SJSA1 (cell line): ENCODE results near the gene NOS2. TPM values are rescaled to one million over a fixed set of nuclear protein-coding genes. Genes with fewer than 3 reads are reported as not detected.
"Not testable (repeated sequence)": the region's sequence is repeated elsewhere in the genome, so short reads cannot be mapped to it uniquely, and the experiment has no call there.

ENCODE experiments used
- DNase-seq, 2 experiments: peaks; one replicate each; pipeline ENCODE4 v3.0.0-alpha.2; 2015 to 2020; ENCODE audit warnings: low spot score in 2 of 2, low read depth in 1 of 2
- H3K27ac ChIP-seq: fragments of 250-450 bp; sonication (Bioruptor Pico); 2 replicates; pipeline ENCODE4 v1.5.1; 2020; ENCODE audit warnings: mild to moderate bottlenecking, moderate library complexity
- H3K27me3 ChIP-seq: fragments of 250-450 bp; sonication (Bioruptor Pico); replicated peaks from 2 replicates; pipeline ENCODE4 v1.5.1; 2020; ENCODE audit warnings: mild to moderate bottlenecking, moderate library complexity
- H3K36me3 ChIP-seq: fragments of 250-450 bp; sonication (Bioruptor Pico); 2 replicates; pipeline ENCODE4 v1.5.1; 2020; ENCODE audit warnings: mild to moderate bottlenecking
- H3K4me1 ChIP-seq: fragments of 250-450 bp; sonication (Bioruptor Pico); replicated peaks from 2 replicates; pipeline ENCODE4 v1.6.1; 2021; ENCODE audit warnings: mild to moderate bottlenecking
- H3K4me3 ChIP-seq: fragments of 250-450 bp; sonication (Bioruptor Pico); 2 replicates; pipeline ENCODE4 v1.5.1; 2020; ENCODE audit warnings: mild to moderate bottlenecking
- H3K9me3 ChIP-seq: fragments of 250-450 bp; sonication (Bioruptor Pico); replicated peaks from 2 replicates; pipeline ENCODE4 v1.5.1; 2020; ENCODE audit warnings: mild to moderate bottlenecking
- total RNA-seq: library from RNA; depleted of rRNA; stranded (reverse); fragments of >200 nt; shearing (Covaris generic); gene quantifications from 2 replicates; pipeline ENCODE4 v1.2.3, GENCODE V29; 2014; rRNA removed

Gene NOS2
- not detected in 2 replicates for total RNA-seq

GRCh38 chr17:27800522-27800921, at the start of gene NOS2:
Gene NOS2, minus strand, starts transcription at chr17:27800529. Its CDS starts 1,720 bp downstream, at chr17:27798809.
- H3K27me3 ChIP-seq, result peaks cover 4% of the 10 kb centered on the region; the same call in 1 of the 2 replicates
- H3K36me3 ChIP-seq, result no peaks in the 10 kb centered on the region
- H3K9me3 ChIP-seq, result no peaks in the 10 kb centered on the region
- no peak within 1 kb of the TSS for H3K4me3 ChIP-seq
- no peak within 1 kb of the TSS for H3K27ac ChIP-seq
- peaks cover under 1% of the 10 kb centered on the region; the same call in 1 of the 2 replicates for H3K4me1 ChIP-seq
- no peak for DNase-seq

- Histone ChIP-seq H3K27ac (no peak overlapping the region), H3K36me3 (no peaks in the 10 kb centered on the region), H3K4me1 (peaks cover 6% of the 10 kb centered on the region), H3K4me3 (no peak overlapping the region), H3K9me3 (no peaks in the 10 kb centered on the region), H3K27me3 (no peaks in the 10 kb centered on the region)
- DNase-seq, result no peak
These were observed 49.3 kb upstream of the NOS2 start for GRCh38 chr17:27849474-27850185.

- no peak overlapping the region for H3K4me3 ChIP-seq
- no peaks in the 10 kb centered on the region for H3K27me3 ChIP-seq
- H3K4me1 ChIP-seq, result peaks cover 6% of the 10 kb centered on the region
- no peaks in the 10 kb centered on the region for H3K36me3 ChIP-seq
- H3K9me3 ChIP-seq, result no peaks in the 10 kb centered on the region
- no peak overlapping the region for H3K27ac ChIP-seq
- DNase-seq, result no peak
These were observed 48.6 kb upstream of the NOS2 start for GRCh38 chr17:27848931-27849330.

GRCh38 chr17:27846808-27847307, 46.5 kb upstream of the NOS2 start:
- H3K9me3 ChIP-seq, H3K4me1 ChIP-seq, DNase-seq, H3K27ac ChIP-seq, H3K36me3 ChIP-seq, H3K4me3 ChIP-seq, H3K27me3 ChIP-seq: not testable (repeated sequence)

- H3K9me3 ChIP-seq, result no peaks in the 10 kb centered on the region
- H3K36me3 ChIP-seq, result no peaks in the 10 kb centered on the region
- no peaks in the 10 kb centered on the region for H3K4me1 ChIP-seq
- DNase-seq, result no peak
- H3K4me3 ChIP-seq, result no peak overlapping the region
- no peak overlapping the region for H3K27ac ChIP-seq
- no peaks in the 10 kb centered on the region for H3K27me3 ChIP-seq
These were observed 45.8 kb upstream of the NOS2 start for GRCh38 chr17:27846042-27846655.

- H3K27me3 ChIP-seq, result no peaks in the 10 kb centered on the region
These were observed 45.1 kb upstream of the NOS2 start for GRCh38 chr17:27845264-27846041.

GRCh38 chr17:27840688-27841087, 40.4 kb upstream of the NOS2 start:
- Histone ChIP-seq H3K4me3 (no peak overlapping the region), H3K9me3 (no peaks in the 10 kb centered on the region), H3K36me3 (no peaks in the 10 kb centered on the region), H3K4me1 (no peaks in the 10 kb centered on the region), H3K27me3 (no peaks in the 10 kb centered on the region), H3K27ac (no peak overlapping the region)
- DNase-seq, result no peak

More at GRCh38 chr17:27845264-27846041, 45.1 kb upstream of the NOS2 start:
- H3K4me3 ChIP-seq, result no peak overlapping the region
- H3K4me1 ChIP-seq, result no peaks in the 10 kb centered on the region
- DNase-seq, result no peak
- H3K27ac ChIP-seq, result no peak overlapping the region
- no peaks in the 10 kb centered on the region for H3K36me3 ChIP-seq
- no peaks in the 10 kb centered on the region for H3K9me3 ChIP-seq

- H3K4me3 ChIP-seq, H3K9me3 ChIP-seq, H3K4me1 ChIP-seq, H3K36me3 ChIP-seq, DNase-seq, H3K27me3 ChIP-seq, H3K27ac ChIP-seq: not testable (repeated sequence)
These were observed 40.0 kb upstream of the NOS2 start for GRCh38 chr17:27840406-27840678.

- not testable (repeated sequence) for H3K4me3 ChIP-seq, H3K27ac ChIP-seq, H3K36me3 ChIP-seq, DNase-seq, H3K4me1 ChIP-seq, H3K9me3 ChIP-seq, H3K27me3 ChIP-seq
These were observed 39.5 kb upstream of the NOS2 start for GRCh38 chr17:27839571-27840405.

- H3K9me3 ChIP-seq, H3K4me3 ChIP-seq, H3K27me3 ChIP-seq, DNase-seq, H3K36me3 ChIP-seq, H3K27ac ChIP-seq, H3K4me1 ChIP-seq: not testable (repeated sequence)
These were observed 38.3 kb upstream of the NOS2 start for GRCh38 chr17:27838607-27839006.

GRCh38 chr17:27837769-27838168, 37.4 kb upstream of the NOS2 start:
- not testable (repeated sequence) for H3K27ac ChIP-seq, DNase-seq, H3K9me3 ChIP-seq, H3K27me3 ChIP-seq, H3K36me3 ChIP-seq, H3K4me1 ChIP-seq, H3K4me3 ChIP-seq

GRCh38 chr17:27836651-27837050, 36.3 kb upstream of the NOS2 start:
- no peak for DNase-seq
- Histone ChIP-seq H3K36me3 (no peaks in the 10 kb centered on the region), H3K4me3 (no peak overlapping the region), H3K27ac (no peak overlapping the region), H3K9me3 (no peaks in the 10 kb centered on the region), H3K27me3 (no peaks in the 10 kb centered on the region), H3K4me1 (no peaks in the 10 kb centered on the region)

GRCh38 chr17:27834571-27834970, 34.2 kb upstream of the NOS2 start:
- Histone ChIP-seq H3K9me3 (no peaks in the 10 kb centered on the region), H3K27me3 (no peaks in the 10 kb centered on the region), H3K4me3 (no peak overlapping the region), H3K36me3 (no peaks in the 10 kb centered on the region), H3K27ac (no peak overlapping the region), H3K4me1 (no peaks in the 10 kb centered on the region)
- no peak for DNase-seq
